Vagina (tissue), 2 donors: ENCODE measurements around the gene YES1.

Source experiments
- POLR2A ChIP-seq, 2 donors: fragments of 450-650 bp; IDR thresholded peaks; one replicate each; pipeline ENCODE4 v1.6.1; 2017; ENCODE audit warnings: antibody characterized with exemption in 2 of 2, mild to moderate bottlenecking in 2 of 2, moderate library complexity in 2 of 2
- POLR2AphosphoS5 ChIP-seq, 2 donors: sonication (generic); formaldehyde crosslinking; IDR thresholded peaks; one replicate each; pipeline ENCODE4 v1.9.0; 2017; ENCODE audit warnings: antibody characterized with exemption in 2 of 2, mild to moderate bottlenecking in 2 of 2, low read depth in 1 of 2; ENCODE audit not compliant: insufficient read depth in 1 of 2
- TF ChIP-seq, protein P1 (sequence below), 3 experiments: fragments of 450-650 bp in 2 of 3; fragments of 200-600 bp in 1 of 3; sonication (generic) in 1 of 3; IDR thresholded peaks; one replicate each; pipeline ENCODE4 v1.5.1; 2017 to 2019; ENCODE audit warnings: antibody characterized with exemption in 3 of 3, mild to moderate bottlenecking in 2 of 3, moderate library complexity in 2 of 3

GRCh38 chr18:731185-731584, 80.9 kb downstream of the YES1 start:
- TF ChIP-seq, protein P1, sequence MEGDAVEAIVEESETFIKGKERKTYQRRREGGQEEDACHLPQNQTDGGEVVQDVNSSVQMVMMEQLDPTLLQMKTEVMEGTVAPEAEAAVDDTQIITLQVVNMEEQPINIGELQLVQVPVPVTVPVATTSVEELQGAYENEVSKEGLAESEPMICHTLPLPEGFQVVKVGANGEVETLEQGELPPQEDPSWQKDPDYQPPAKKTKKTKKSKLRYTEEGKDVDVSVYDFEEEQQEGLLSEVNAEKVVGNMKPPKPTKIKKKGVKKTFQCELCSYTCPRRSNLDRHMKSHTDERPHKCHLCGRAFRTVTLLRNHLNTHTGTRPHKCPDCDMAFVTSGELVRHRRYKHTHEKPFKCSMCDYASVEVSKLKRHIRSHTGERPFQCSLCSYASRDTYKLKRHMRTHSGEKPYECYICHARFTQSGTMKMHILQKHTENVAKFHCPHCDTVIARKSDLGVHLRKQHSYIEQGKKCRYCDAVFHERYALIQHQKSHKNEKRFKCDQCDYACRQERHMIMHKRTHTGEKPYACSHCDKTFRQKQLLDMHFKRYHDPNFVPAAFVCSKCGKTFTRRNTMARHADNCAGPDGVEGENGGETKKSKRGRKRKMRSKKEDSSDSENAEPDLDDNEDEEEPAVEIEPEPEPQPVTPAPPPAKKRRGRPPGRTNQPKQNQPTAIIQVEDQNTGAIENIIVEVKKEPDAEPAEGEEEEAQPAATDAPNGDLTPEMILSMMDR (IDR thresholded peaks at IDR 0.05) = no peak
- TF ChIP-seq POLR2A (IDR thresholded peaks at IDR 0.05) (no peak), POLR2AphosphoS5 (IDR thresholded peaks at IDR 0.05; ENCODE audit: insufficient read depth in 1 of 2, low read depth in 1 of 2) (no peak)
